ENCODE measurements around the gene PRSS53. TPM values are rescaled to one million over a fixed set of nuclear protein-coding genes. Genes with fewer than 3 reads are reported as not detected.

The PRSS53 gene
- polyA plus RNA-seq, 3 donors = 0.44 to 0.82 (median 0.60) TPM

- DNase-seq (ENCODE audit: low read depth in 3 of 3, low spot score in 2 of 3) = no peak
Observed at GRCh38 chr16:31080756-31081419, 7.9 kb downstream of the PRSS53 start.

- DNase-seq (ENCODE audit: low read depth in 3 of 3, low spot score in 2 of 3) = no peak
Observed at GRCh38 chr16:31080035-31080629, 8.6 kb downstream of the PRSS53 start.

- no peak for DNase-seq (ENCODE audit: low read depth in 3 of 3, low spot score in 2 of 3)
Observed at GRCh38 chr16:31079342-31079944, 9.3 kb downstream of the PRSS53 start.

- no peak for DNase-seq (ENCODE audit: low read depth in 3 of 3, low spot score in 2 of 3)
Observed at GRCh38 chr16:31078597-31079341, 10.0 kb downstream of the PRSS53 start.

GRCh38 chr16:31077592-31078396 lies 10.9 kb downstream of the PRSS53 start:
- no peak for DNase-seq (ENCODE audit: low read depth in 3 of 3, low spot score in 2 of 3)

GRCh38 chr16:31077024-31077423 lies 11.7 kb downstream of the PRSS53 start:
- DNase-seq (ENCODE audit: low read depth in 3 of 3, low spot score in 2 of 3) = no peak

GRCh38 chr16:31076319-31076718 lies 12.4 kb downstream of the PRSS53 start:
- no peak for DNase-seq (ENCODE audit: low read depth in 3 of 3, low spot score in 2 of 3)

GRCh38 chr16:31074814-31075183 lies 13.9 kb downstream of the PRSS53 start:
- DNase-seq (ENCODE audit: low read depth in 3 of 3, low spot score in 2 of 3) = no peak

- DNase-seq (ENCODE audit: low read depth in 3 of 3, low spot score in 2 of 3) = peak; percentile 95 to 98 (median 97)
Observed at GRCh38 chr16:31073970-31074813, 14.6 kb downstream of the PRSS53 start, which contains the start of the genes ZNF646 and ZNF668. TSS of gene ZNF646 (plus strand) at chr16:31074422. CDS start at chr16:31076325, 1,903 bp downstream. TSS of gene ZNF668 (minus strand) at chr16:31074240. CDS start at chr16:31064459, 9,781 bp downstream.

- DNase-seq (ENCODE audit: low read depth in 3 of 3, low spot score in 2 of 3) = peak; percentile 84 to 85 (median 85)
Observed at GRCh38 chr16:31073142-31073969, 15.4 kb downstream of the PRSS53 start.

- no peak for DNase-seq (ENCODE audit: low read depth in 3 of 3, low spot score in 2 of 3)
Observed at GRCh38 chr16:31072540-31073141, 16.1 kb downstream of the PRSS53 start.

- no peak for DNase-seq (ENCODE audit: low read depth in 3 of 3, low spot score in 2 of 3)
Observed at GRCh38 chr16:31071861-31072260, 16.9 kb downstream of the PRSS53 start.

GRCh38 chr16:31067342-31067741 lies 21.4 kb downstream of the PRSS53 start:
- DNase-seq (ENCODE audit: low read depth in 3 of 3, low spot score in 2 of 3) = no peak

- no peak for DNase-seq (ENCODE audit: low read depth in 3 of 3, low spot score in 2 of 3)
Observed at GRCh38 chr16:31064882-31065461, 23.8 kb downstream of the PRSS53 start.

- no peak for DNase-seq (ENCODE audit: low read depth in 3 of 3, low spot score in 2 of 3)
Observed at GRCh38 chr16:31063843-31064611, 24.7 kb downstream of the PRSS53 start.

- DNase-seq (ENCODE audit: low read depth in 3 of 3, low spot score in 2 of 3) = no peak
Observed at GRCh38 chr16:31063495-31063842, 25.3 kb downstream of the PRSS53 start.

- DNase-seq (ENCODE audit: low read depth in 3 of 3, low spot score in 2 of 3) = no peak
Observed at GRCh38 chr16:31061813-31062440, 26.8 kb downstream of the PRSS53 start.
